AG09319 (cell line): ENCODE results near the gene RPL12.

Experiments used
- DNase-seq: peaks from one replicate; pipeline ENCODE4 v3.0.0-alpha.2; 2010; ENCODE audit warnings: low read depth; ENCODE audit errors: extremely low read depth
- TF ChIP-seq, protein P1 (sequence below): IDR thresholded peaks from 2 replicates; pipeline ENCODE4 v1.5.1; 2011; ENCODE audit warnings: low read depth, mild to moderate bottlenecking, inconsistent platforms, low read length, moderate library complexity

RPL12 gene

DNA sequence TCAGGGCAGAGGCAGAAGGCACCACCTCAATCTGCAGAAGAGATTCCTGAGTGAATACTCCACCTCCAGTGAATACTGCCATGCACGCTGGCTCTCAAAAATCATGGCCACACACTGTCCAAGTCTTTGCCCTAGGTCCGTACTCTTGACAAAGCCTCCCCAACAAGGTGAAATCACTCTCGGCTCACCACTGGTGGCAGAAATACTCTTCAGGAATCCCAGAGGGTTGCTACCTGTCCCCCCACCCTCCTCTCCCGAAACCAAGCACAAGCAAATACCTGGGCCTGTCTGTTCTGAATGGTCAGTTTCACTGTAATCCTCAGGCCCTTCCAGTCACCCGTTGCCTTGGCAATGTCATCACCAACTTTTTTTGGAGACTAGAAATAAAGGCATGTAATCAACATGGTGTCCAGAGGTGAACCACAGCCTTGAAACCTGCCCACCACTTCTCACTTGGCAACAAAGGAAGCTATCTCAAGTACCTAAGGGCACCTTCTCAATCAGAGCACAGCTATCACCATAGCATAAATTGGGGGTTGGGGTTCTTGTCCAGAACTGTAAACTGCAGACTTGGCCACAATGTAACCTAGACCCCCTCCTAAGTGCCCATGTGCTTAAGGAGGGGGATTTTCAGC is 1.8 kb downstream of the RPL12 start:
- no peak for DNase-seq

DNA sequence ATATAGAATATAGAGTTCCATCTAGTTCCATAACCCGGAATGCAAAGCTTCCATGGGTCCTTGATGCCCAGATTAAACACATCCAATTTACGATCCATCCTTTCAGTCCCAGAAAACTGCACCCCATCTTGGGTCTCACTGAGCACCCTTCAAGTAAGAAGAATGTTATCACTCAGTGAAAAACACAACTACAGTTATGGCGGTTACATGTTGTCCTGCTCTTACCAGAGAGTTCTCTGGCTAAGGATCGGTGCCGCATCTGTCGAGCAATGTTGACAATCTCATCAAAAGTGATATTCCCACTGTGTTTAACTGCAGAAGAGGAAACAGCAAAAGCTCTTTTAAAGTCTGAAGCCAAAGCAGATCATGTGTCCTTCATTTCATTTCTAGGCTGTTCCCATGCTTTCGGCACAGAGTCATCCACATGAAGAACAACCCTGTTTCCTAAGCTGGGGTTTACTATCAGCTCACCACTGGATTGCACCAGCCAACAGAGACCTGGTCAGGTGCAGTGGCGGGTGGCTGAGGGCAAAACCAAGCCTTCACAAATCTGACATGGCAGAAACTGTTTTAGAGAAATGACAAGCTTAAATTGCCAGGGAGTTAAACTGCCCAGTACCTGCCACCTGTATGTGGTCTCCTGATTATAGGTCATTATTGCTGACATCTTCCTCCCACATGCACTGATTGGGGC is 2.9 kb downstream of the RPL12 start:
- TF ChIP-seq, protein P1, sequence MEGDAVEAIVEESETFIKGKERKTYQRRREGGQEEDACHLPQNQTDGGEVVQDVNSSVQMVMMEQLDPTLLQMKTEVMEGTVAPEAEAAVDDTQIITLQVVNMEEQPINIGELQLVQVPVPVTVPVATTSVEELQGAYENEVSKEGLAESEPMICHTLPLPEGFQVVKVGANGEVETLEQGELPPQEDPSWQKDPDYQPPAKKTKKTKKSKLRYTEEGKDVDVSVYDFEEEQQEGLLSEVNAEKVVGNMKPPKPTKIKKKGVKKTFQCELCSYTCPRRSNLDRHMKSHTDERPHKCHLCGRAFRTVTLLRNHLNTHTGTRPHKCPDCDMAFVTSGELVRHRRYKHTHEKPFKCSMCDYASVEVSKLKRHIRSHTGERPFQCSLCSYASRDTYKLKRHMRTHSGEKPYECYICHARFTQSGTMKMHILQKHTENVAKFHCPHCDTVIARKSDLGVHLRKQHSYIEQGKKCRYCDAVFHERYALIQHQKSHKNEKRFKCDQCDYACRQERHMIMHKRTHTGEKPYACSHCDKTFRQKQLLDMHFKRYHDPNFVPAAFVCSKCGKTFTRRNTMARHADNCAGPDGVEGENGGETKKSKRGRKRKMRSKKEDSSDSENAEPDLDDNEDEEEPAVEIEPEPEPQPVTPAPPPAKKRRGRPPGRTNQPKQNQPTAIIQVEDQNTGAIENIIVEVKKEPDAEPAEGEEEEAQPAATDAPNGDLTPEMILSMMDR: no peak

More for the DNA sequence above, 1.8 kb downstream of the RPL12 start:
- TF ChIP-seq, protein P1: no peak

DNA sequence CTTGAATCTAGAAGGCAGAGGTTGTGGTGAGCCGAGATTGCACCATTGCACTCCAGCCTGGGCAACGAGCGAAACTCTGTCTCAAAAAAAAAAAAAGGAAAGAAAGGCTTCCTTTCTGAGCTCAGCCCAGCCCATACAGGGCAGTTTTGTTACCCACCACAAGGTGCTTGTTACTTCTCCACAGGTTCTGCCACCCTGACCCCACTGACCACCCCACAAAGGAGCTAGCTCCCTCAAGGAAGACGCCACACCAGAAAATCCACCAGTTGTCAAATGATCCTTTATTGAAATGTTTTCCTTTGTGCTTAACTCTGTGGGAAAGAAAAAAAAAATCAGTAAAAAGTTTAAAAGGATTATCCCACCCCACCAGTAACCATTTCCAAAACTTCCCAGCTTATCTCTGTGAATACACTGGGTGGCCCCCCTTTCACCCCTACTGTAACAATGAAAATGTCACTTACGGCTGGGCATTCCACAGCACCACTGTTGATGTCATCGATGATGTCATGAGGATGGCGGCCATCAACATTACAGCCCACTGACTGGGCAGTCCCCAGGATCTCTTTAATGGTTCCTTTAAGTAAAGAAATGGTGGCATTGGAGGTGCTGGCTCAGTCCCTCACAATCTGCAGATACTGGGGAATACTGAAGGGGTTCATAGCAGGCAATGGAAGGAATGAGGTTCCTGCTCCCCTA is 3.6 kb downstream of the RPL12 start:
- TF ChIP-seq, protein P1: no peak
- no peak for DNase-seq

More for the DNA sequence above, 2.9 kb downstream of the RPL12 start:
- DNase-seq: no peak

DNA sequence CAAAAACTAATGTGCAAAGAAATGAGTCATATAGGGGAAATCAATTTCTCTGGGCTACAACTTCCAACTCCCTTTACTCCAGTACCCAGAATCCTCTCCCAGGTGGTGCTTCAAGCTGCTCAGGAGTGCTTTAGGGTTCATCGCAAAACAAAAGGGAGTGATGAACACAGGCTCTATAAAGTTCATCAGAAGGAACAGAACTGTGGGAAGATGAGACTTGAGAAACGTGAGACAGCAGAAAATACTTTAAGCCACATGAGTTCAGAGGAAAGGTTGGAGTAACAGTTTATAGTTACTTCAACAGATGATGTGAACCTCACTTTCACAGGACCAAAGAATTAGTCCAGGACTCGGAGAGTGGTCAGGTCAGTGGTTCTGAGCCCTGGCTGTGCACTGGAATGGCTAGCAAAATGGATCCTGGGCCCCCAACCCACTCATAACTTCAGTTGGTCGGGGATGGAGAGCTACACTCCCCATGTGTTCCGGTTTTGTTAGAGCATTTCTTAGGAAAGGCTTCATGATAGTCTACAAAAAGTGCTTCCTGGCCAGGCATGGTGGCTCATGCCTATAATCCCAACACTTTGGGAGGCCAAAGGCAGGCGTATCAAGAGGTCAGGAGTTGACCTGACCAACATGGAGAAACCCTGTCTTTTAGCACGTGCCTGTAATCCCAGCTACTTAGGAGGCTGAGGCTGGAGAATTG is 4.3 kb downstream of the RPL12 start:
- TF ChIP-seq, protein P1: no peak
- DNase-seq: no peak

DNA sequence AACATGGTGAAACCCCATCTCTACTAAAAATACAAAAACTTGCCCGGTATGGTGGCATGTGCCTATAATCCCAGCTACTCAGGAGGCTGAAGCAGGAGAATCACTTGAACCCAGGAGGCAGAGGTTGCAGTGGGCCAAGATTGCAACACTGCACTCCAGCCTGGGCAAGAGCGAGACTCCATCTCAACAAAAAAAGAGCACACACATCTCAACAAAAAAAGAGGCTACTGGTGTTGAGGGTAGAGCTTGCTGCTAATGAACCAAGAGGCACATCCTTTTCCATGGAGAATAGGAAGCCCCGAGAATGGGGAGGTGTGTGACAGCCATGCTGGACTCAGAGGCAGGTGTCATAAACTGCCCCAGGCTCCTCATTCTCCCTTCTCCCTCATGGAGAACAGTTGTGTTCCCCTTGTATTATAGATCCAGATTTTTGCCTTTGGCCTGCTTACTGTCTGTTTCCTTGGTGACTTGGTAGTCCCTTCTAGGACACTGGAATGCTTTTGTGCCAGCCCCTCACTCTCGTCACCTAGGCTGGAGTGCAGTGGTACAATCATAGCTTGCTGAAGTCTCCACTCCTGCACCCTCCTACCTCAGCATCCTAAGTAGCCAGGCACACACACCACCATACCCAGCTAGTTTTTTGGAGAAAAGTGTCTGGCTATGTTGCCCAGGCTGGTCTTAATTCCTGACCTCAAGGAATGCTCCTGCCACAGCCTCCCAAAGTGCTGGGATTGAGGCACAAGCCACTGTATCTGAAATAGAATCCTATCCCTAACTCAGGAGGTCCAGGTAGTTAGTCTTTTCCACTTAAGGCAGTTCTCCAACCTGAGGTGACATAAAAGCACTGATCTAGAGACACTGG is 5.1 kb downstream of the RPL12 start:
- no peak for DNase-seq
- TF ChIP-seq, protein P1: no peak

DNA sequence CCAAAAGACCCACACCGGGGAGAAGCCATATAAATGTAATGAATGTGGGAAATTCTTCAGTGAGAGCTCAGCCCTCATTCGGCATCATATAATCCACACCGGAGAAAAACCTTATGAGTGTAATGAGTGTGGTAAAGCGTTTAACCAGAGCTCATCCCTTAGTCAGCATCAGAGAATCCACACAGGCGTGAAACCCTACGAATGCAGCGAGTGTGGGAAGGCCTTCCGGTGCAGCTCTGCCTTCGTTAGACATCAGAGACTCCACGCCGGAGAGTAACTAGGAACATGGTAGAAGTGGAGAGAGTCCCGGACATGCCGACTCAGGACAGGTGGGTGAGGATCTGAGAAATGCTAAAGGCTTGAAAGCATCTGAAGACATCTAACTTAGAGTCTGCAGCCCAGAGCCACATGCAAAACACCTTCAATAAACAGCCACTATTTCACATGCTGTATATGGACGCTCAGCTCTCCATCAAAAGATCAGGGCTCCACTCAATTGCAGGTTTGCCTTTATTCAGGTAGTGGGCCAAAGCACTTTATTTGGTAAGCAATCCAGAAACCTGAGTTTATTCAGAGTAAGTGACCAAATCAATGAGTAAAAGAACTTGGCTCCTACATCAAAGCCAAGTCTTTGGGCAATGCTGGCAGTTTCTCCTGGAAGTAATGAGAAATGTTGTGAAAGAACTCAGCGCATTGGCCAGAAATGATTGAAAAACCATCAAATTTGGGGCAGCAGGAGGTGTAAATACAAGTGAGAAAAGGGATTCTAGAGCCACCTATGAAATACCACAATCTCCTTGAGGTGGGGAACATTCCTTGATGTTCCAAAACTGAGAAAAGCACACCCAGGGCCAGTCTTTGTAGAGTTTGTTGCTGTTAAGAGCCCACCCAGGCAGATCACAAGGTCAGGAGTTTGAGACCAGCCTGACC is 6.0 kb downstream of the RPL12 start:
- DNase-seq: no peak
- TF ChIP-seq, protein P1: no peak
